CD8-positive, alpha-beta memory T cell (primary cell): ENCODE data around the gene COL13A1. TPM values are rescaled to one million over a fixed set of nuclear protein-coding genes. Genes with fewer than 3 reads are reported as not detected.
A peak's percentile ranks its signal among the peaks of the same experiment; 100 is the strongest.

Experiments
- CTCF ChIA-PET: fragments of 350-600 bp; sonication (Branson Sonifier 250); formaldehyde crosslinking; loops from one replicate; lab custom pipeline; 2021; ENCODE audit warnings: antibody characterized with exemption; lab: Charles Lee
- POLR2A ChIA-PET: fragments of 350-600 bp; sonication (Branson Sonifier 250); formaldehyde crosslinking; loops from one replicate; lab custom pipeline; 2021; ENCODE audit warnings: antibody characterized with exemption; lab: Charles Lee
- DNase-seq, 5 donors: peaks; one replicate each; pipeline versions ENCODE4 v3.0.0 to v3.0.0-alpha.2; 2020 to 2022; ENCODE audit warnings: mixed read lengths in 1 of 5
- H3K27ac ChIP-seq: one replicate; pipeline ENCODE4 v1.7.0; 2013; ENCODE audit warnings: low read depth, mild to moderate bottlenecking, low read length, moderate library complexity
- H3K27me3 ChIP-seq: 2 replicates; pipeline ENCODE4 v1.7.0; 2013; ENCODE audit warnings: low read length, mild to moderate bottlenecking; ENCODE audit not compliant: insufficient read depth, poor library complexity, severe bottlenecking
- H3K36me3 ChIP-seq: 2 replicates; pipeline ENCODE4 v1.7.0; 2013; ENCODE audit warnings: mild to moderate bottlenecking, low read length, moderate library complexity; ENCODE audit not compliant: insufficient read depth
- H3K4me1 ChIP-seq: 2 replicates; pipeline ENCODE4 v1.7.0; 2013; ENCODE audit warnings: mild to moderate bottlenecking, low read length, moderate library complexity; ENCODE audit not compliant: insufficient read depth
- H3K4me3 ChIP-seq: 2 replicates; pipeline ENCODE4 v1.7.0; 2013; ENCODE audit warnings: mild to moderate bottlenecking, low read length
- H3K9me3 ChIP-seq: 2 replicates; pipeline ENCODE4 v1.7.0; 2013; ENCODE audit warnings: mild to moderate bottlenecking, low read length
- H3K27ac Mint-ChIP-seq, 8 donors: one replicate each; pipeline ENCODE4 v1.8.0; 2020 to 2021; ENCODE audit warnings: mixed read lengths in 8 of 8, mild to moderate bottlenecking in 6 of 8, inconsistent platforms in 3 of 8, moderate library complexity in 3 of 8
- H3K27me3 Mint-ChIP-seq, 2 donors: one replicate each; pipeline ENCODE4 v1.8.0; 2020 to 2021; ENCODE audit warnings: mixed read lengths in 2 of 2, mild to moderate bottlenecking in 1 of 2, moderate library complexity in 1 of 2
- H3K36me3 Mint-ChIP-seq, 3 donors: one replicate each; pipeline ENCODE4 v1.8.0; 2020 to 2021; ENCODE audit warnings: mixed read lengths in 3 of 3, inconsistent platforms in 1 of 3, mild to moderate bottlenecking in 1 of 3
- H3K4me1 Mint-ChIP-seq, 3 donors: one replicate each; pipeline ENCODE4 v1.8.0; 2020 to 2021; ENCODE audit warnings: mixed read lengths in 3 of 3, inconsistent platforms in 1 of 3, mild to moderate bottlenecking in 1 of 3
- H3K4me3 Mint-ChIP-seq, 7 donors: one replicate each; pipeline ENCODE4 v1.8.0; 2020 to 2021; ENCODE audit warnings: mixed read lengths in 7 of 7, mild to moderate bottlenecking in 6 of 7, moderate library complexity in 4 of 7, inconsistent platforms in 2 of 7
- H3K9me3 Mint-ChIP-seq, 5 donors: one replicate each; pipeline ENCODE4 v1.8.0; 2020 to 2022; ENCODE audit warnings: mixed read lengths in 5 of 5, mild to moderate bottlenecking in 3 of 5, moderate library complexity in 2 of 5, inconsistent platforms in 1 of 5
- polyA plus RNA-seq: library from polyadenylated mRNA; unstranded; fragments of 300-500 nt; fragmentation: Illumina TruSeq; gene quantifications from one replicate; pipeline ENCODE4 v1.2.3, GENCODE V29; 2021
- total RNA-seq, 2 experiments: library from RNA; stranded (reverse); gene quantifications; one replicate each; pipeline ENCODE4 v1.2.3, GENCODE V29; 2021

The COL13A1 gene
- total and polyA plus RNA-seq, 3 experiments from 2014 or later: not detected

DNA sequence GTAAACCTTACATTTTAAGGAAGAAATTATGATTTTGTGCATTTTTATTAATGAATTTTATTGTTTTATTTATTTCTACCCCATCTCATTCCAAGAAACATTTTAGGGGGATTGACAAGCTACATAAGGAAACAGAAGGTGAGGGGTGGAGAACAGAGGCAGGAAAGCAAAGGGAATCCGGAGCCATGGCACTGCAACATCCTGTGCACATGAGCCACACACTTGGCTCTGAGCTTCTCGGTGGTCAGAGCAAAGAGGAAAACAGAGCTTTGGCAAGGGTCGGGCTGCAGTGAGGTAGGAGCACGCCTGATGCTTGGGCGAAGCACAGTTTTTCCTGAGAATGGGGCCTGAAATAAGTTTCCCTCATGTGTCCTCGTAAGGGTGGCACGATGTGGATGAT, 68.9 kb downstream of the COL13A1 start:
- H3K4me1 ChIP-seq: no peaks in the 10 kb centered on the region
- Mint-ChIP-seq H3K27ac (no peak overlapping the region), H3K27me3 (peaks cover 3 to 5% of the 10 kb centered on the region in 2 donors), H3K4me1 (no peaks in the 10 kb centered on the region), H3K9me3 (no peaks in the 10 kb centered on the region), H3K4me3 (no peak overlapping the region), H3K36me3 (no peaks in the 10 kb centered on the region)
- no peaks in the 10 kb centered on the region for H3K9me3 ChIP-seq
- no peaks in the 10 kb centered on the region for H3K27me3 ChIP-seq
- H3K4me3 ChIP-seq: no peak overlapping the region
- DNase-seq: no peak
- no peaks in the 10 kb centered on the region for H3K36me3 ChIP-seq
- H3K27ac ChIP-seq: no peak overlapping the region
- ChIA-PET POLR2A (no interaction called here), CTCF (no interaction called here)

DNA sequence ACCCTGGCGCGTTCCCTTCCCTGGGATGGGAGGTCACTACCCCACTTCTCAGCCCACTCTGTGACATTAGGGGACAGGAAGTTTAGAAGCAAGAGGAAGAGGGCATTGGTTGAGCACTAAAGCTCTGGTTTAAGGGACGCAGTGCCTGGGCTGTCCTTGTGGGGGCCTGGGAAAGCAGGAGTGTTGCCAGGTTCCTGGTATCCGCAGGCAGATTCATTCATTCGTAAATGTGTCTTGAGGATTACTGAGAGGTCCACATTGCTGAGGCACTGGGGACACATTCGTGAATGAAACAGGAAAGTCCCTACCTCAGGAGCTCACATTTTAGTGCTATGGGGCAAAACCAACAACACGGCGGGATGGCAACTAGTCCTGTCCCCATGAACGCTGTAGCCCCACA, 69.4 kb downstream of the COL13A1 start:
- no peaks in the 10 kb centered on the region for H3K36me3 Mint-ChIP-seq
- CTCF ChIA-PET: no interaction called here
- no peaks in the 10 kb centered on the region for H3K36me3 ChIP-seq
- no peak overlapping the region for H3K4me3 ChIP-seq
- H3K9me3 Mint-ChIP-seq: no peaks in the 10 kb centered on the region
- POLR2A ChIA-PET: no interaction called here
- no peaks in the 10 kb centered on the region for H3K4me1 Mint-ChIP-seq
- H3K4me3 Mint-ChIP-seq: peak overlapping the region in 1 of 7 donors; percentile 43
- peaks cover 3 to 4% of the 10 kb centered on the region in 2 donors for H3K27me3 Mint-ChIP-seq
- H3K4me1 ChIP-seq: no peaks in the 10 kb centered on the region
- no peaks in the 10 kb centered on the region for H3K27me3 ChIP-seq
- no peak overlapping the region for H3K27ac ChIP-seq
- DNase-seq: no peak
- no peaks in the 10 kb centered on the region for H3K9me3 ChIP-seq
- no peak overlapping the region for H3K27ac Mint-ChIP-seq

DNA sequence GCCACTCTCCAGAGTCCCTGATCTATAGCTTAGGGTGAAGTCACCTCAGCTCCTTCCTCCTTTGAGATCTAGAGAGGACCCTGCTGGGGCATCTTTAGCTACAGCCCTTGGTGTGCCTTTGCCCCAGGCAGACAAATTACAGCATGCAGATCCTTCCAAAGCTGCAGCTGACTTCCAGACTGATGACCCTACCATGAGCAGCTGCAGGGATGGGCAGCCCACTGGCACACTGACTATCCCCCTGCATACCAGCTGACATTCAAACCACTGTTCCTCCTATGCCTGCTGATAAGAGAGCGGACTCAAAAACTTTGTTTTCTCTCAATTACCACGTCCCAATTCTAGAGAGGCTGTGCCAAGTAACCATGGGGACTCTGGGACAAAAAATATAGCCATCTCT, 70.6 kb downstream of the COL13A1 start:
- peaks cover 2 to 6% of the 10 kb centered on the region in 2 donors for H3K27me3 Mint-ChIP-seq
- no peak for DNase-seq
- POLR2A ChIA-PET: no interaction called here
- CTCF ChIA-PET: no interaction called here
- Histone ChIP-seq H3K4me1 (no peaks in the 10 kb centered on the region), H3K27ac (no peak overlapping the region), H3K36me3 (no peaks in the 10 kb centered on the region), H3K9me3 (no peaks in the 10 kb centered on the region), H3K4me3 (no peak overlapping the region), H3K27me3 (no peaks in the 10 kb centered on the region)
- H3K4me3 Mint-ChIP-seq: no peak overlapping the region
- no peak overlapping the region for H3K27ac Mint-ChIP-seq
- H3K36me3 Mint-ChIP-seq: no peaks in the 10 kb centered on the region
- H3K9me3 Mint-ChIP-seq: no peaks in the 10 kb centered on the region
- H3K4me1 Mint-ChIP-seq: no peaks in the 10 kb centered on the region

DNA sequence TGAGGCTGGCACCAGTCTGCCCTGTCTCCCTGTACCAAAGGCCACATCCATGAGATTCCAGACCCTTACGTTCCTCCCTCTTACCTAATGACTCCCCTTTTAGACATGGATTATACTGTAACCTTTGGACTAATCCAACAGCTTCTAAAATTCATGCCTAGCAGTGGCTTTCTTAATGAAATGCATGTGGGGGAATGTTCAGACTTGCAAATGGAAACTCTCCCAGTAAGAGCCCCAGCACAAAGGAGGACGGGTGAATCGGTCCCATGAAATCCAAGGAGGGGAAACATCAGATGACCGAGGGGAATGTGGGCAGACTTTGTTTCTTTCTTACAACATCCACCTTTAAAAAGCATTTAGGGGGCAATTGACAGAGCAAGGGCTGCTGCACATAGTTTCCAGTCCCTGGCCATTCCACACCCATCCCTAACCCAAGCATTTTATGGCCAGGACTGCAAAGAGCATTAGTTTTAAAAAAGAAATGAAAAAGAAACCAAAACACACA, 71.5 kb downstream of the COL13A1 start:
- Mint-ChIP-seq H3K9me3 (no peaks in the 10 kb centered on the region), H3K27ac (no peak overlapping the region), H3K4me3 (no peak overlapping the region), H3K4me1 (no peaks in the 10 kb centered on the region), H3K36me3 (no peaks in the 10 kb centered on the region), H3K27me3 (peaks cover 2 to 7% of the 10 kb centered on the region in 2 donors)
- Histone ChIP-seq H3K27ac (no peak overlapping the region), H3K9me3 (no peaks in the 10 kb centered on the region), H3K27me3 (no peaks in the 10 kb centered on the region), H3K4me1 (no peaks in the 10 kb centered on the region), H3K4me3 (no peak overlapping the region), H3K36me3 (no peaks in the 10 kb centered on the region)
- no peak for DNase-seq
- CTCF ChIA-PET: no interaction called here
- POLR2A ChIA-PET: no interaction called here

DNA sequence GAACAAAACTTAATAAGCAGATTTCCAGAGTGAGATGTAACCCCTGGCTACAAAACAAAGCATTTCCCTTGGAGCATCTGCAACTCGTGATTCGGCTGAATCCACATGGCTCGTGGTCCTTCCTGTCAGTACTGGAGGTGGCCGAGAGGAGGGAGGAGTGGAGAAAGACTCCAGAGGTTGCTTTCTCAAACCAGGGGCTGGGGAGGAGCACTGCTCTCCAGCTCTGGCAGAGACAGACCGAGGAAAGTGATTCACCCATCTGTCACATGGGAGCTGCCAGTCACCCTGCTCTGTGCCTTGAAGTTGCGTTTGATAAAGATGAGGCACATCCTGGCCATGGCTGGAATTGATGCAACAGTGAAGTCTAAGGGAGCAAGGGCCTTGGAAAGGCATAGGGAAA, 72.7 kb downstream of the COL13A1 start:
- Histone ChIP-seq H3K27me3 (no peaks in the 10 kb centered on the region), H3K4me1 (no peaks in the 10 kb centered on the region), H3K36me3 (no peaks in the 10 kb centered on the region), H3K9me3 (no peaks in the 10 kb centered on the region), H3K4me3 (no peak overlapping the region), H3K27ac (no peak overlapping the region)
- H3K9me3 Mint-ChIP-seq: no peaks in the 10 kb centered on the region
- ChIA-PET CTCF (no interaction called here), POLR2A (no interaction called here)
- H3K36me3 Mint-ChIP-seq: no peaks in the 10 kb centered on the region
- no peak overlapping the region for H3K4me3 Mint-ChIP-seq
- H3K27me3 Mint-ChIP-seq: peaks cover under 1 to 13% of the 10 kb centered on the region in 2 donors
- H3K27ac Mint-ChIP-seq: no peak overlapping the region
- DNase-seq: no peak
- no peaks in the 10 kb centered on the region for H3K4me1 Mint-ChIP-seq

DNA sequence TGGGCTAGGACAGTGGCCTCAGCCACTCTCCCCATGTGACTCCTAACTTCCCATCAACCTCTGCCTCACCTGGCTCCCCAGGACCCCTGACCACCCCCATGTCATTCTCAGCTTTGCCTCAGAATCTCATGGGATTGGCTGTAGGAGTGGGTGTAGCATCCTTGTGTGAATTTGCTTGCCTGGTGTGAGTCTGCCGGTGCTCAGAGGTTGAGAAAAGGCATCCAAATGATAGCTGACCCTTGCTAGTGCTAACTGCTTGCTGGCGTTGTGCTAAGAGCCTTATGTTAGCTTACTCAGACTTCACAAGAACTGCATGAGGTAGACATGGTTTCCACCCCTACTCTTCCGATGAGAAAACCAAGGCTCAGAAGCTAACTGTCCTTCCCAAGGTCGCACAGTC, 74.2 kb downstream of the COL13A1 start:
- Histone ChIP-seq H3K27ac (no peak overlapping the region), H3K4me1 (no peaks in the 10 kb centered on the region), H3K27me3 (no peaks in the 10 kb centered on the region), H3K4me3 (no peak overlapping the region), H3K36me3 (no peaks in the 10 kb centered on the region), H3K9me3 (no peaks in the 10 kb centered on the region)
- peaks cover 0 to 19% of the 10 kb centered on the region in 2 donors for H3K27me3 Mint-ChIP-seq
- DNase-seq: no peak
- H3K36me3 Mint-ChIP-seq: no peaks in the 10 kb centered on the region
- H3K4me3 Mint-ChIP-seq: no peak overlapping the region
- ChIA-PET POLR2A (no interaction called here), CTCF (interaction anchor here (1.4 kb wide), 1 partner anchor 39 kb away, joined by 4 read pairs; no protein-coding TSS in a partner anchor)
- H3K9me3 Mint-ChIP-seq: no peaks in the 10 kb centered on the region
- no peak overlapping the region for H3K27ac Mint-ChIP-seq
- no peaks in the 10 kb centered on the region for H3K4me1 Mint-ChIP-seq

DNA sequence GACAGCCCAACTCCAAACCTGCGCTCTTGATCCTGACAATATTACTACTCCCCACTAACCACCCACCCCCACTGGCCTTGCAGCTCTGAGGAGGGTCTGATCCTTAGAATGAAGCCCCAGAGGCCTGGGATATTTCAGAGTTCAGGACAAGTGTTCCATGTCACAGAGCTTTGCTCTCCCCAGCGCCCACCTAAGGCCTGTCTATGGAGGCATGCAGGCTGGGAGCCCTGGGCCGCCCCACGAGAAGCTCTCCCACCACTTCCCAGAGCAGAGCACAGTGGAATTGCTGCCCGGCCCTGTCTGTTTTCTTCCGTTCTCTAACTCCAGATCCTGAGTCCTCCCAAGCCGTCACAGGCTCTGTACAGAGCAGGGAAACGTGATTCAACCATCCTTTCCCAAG, 74.6 kb downstream of the COL13A1 start:
- DNase-seq: no peak
- H3K4me3 ChIP-seq: no peak overlapping the region
- no peaks in the 10 kb centered on the region for H3K4me1 ChIP-seq
- peaks cover 0 to 22% of the 10 kb centered on the region in 2 donors for H3K27me3 Mint-ChIP-seq
- no peaks in the 10 kb centered on the region for H3K36me3 ChIP-seq
- H3K36me3 Mint-ChIP-seq: no peaks in the 10 kb centered on the region
- POLR2A ChIA-PET: no interaction called here
- no peak overlapping the region for H3K4me3 Mint-ChIP-seq
- no peaks in the 10 kb centered on the region for H3K9me3 Mint-ChIP-seq
- CTCF ChIA-PET: interaction anchor here (1.4 kb wide), 1 partner anchor 39 kb away, joined by 4 read pairs; no protein-coding TSS in a partner anchor
- no peak overlapping the region for H3K27ac ChIP-seq
- H3K27me3 ChIP-seq: no peaks in the 10 kb centered on the region
- no peaks in the 10 kb centered on the region for H3K9me3 ChIP-seq
- no peaks in the 10 kb centered on the region for H3K4me1 Mint-ChIP-seq
- no peak overlapping the region for H3K27ac Mint-ChIP-seq

DNA sequence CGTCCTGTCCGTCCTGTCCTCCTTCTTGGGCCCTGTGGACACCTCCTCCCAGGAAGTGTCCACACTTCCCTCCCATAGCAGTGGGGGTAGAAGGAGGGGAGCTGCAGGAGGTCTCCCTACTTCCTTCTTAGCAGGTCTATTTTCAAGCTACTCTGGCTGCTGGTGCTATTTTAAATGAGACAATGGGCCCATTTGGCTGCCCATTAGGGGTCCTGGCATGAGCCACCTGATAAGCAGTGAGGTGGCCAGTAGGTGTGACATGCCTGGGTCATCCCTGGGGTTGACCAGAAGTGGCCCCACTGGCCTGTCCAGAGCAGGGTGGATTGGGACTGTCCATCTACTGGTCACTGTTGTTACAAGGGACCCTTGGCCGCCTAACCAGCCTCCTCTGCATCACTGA, 75.2 kb downstream of the COL13A1 start:
- no peak for DNase-seq
- ChIA-PET CTCF (interaction anchor here (1.4 kb wide), 1 partner anchor 38 kb away, joined by 4 read pairs; no protein-coding TSS in a partner anchor), POLR2A (no interaction called here)
- H3K36me3 Mint-ChIP-seq: no peaks in the 10 kb centered on the region
- H3K9me3 ChIP-seq: no peaks in the 10 kb centered on the region
- H3K27me3 Mint-ChIP-seq: peaks cover 0 to 23% of the 10 kb centered on the region in 2 donors
- H3K4me1 Mint-ChIP-seq: no peaks in the 10 kb centered on the region
- no peaks in the 10 kb centered on the region for H3K9me3 Mint-ChIP-seq
- no peaks in the 10 kb centered on the region for H3K36me3 ChIP-seq
- H3K4me1 ChIP-seq: no peaks in the 10 kb centered on the region
- no peak overlapping the region for H3K4me3 Mint-ChIP-seq
- H3K27ac Mint-ChIP-seq: no peak overlapping the region
- H3K27ac ChIP-seq: no peak overlapping the region
- H3K27me3 ChIP-seq: no peaks in the 10 kb centered on the region
- no peak overlapping the region for H3K4me3 ChIP-seq
